GM21825 (cell line): ENCODE data around the gene PFKFB3.

ENCODE experiments used
- ATAC-seq: cut with Tn5 transposase; IDR thresholded peaks from one replicate; pipeline ENCODE4 v1.9.1; 2021; ENCODE audit warnings: mild to moderate bottlenecking, moderate library complexity; ENCODE audit not compliant: unreplicated experiment

The PFKFB3 gene

GRCh38 chr10:6219494-6219836 is 16.7 kb downstream of the PFKFB3 start:
- no peak for ATAC-seq

GRCh38 chr10:6220418-6221191 is 17.9 kb downstream of the PFKFB3 start:
- no peak for ATAC-seq

GRCh38 chr10:6221192-6221940 is 18.6 kb downstream of the PFKFB3 start:
- no peak for ATAC-seq

- ATAC-seq: no peak
Observed at GRCh38 chr10:6221971-6222751, 19.4 kb downstream of the PFKFB3 start.

GRCh38 chr10:6222755-6223154 is 20.0 kb downstream of the PFKFB3 start:
- ATAC-seq: no peak

- no peak for ATAC-seq
Observed at GRCh38 chr10:6223981-6224380, 21.2 kb downstream of the PFKFB3 start.

GRCh38 chr10:6224781-6225180 is 22.0 kb downstream of the PFKFB3 start:
- ATAC-seq: no peak

- no peak for ATAC-seq
Observed at GRCh38 chr10:6225263-6225814, 22.6 kb downstream of the PFKFB3 start.

GRCh38 chr10:6226216-6226615 is 23.5 kb downstream of the PFKFB3 start:
- ATAC-seq: no peak

- no peak for ATAC-seq
Observed at GRCh38 chr10:6227346-6227745, 24.6 kb downstream of the PFKFB3 start.

- no peak for ATAC-seq
Observed at GRCh38 chr10:6228010-6228511, 25.3 kb downstream of the PFKFB3 start.

GRCh38 chr10:6228647-6229046 is 25.9 kb downstream of the PFKFB3 start:
- no peak for ATAC-seq

- ATAC-seq: no peak
Observed at GRCh38 chr10:6229290-6229689, 26.6 kb downstream of the PFKFB3 start.

- no peak for ATAC-seq
Observed at GRCh38 chr10:6229746-6230145, 27.0 kb downstream of the PFKFB3 start.

GRCh38 chr10:6230315-6230714 is 27.6 kb downstream of the PFKFB3 start:
- ATAC-seq: no peak

GRCh38 chr10:6231146-6231545 is 28.4 kb downstream of the PFKFB3 start:
- no peak for ATAC-seq

- ATAC-seq: no peak
Observed at GRCh38 chr10:6231730-6232129, 29.0 kb downstream of the PFKFB3 start.

- no peak for ATAC-seq
Observed at GRCh38 chr10:6232225-6232807, 29.6 kb downstream of the PFKFB3 start.

GRCh38 chr10:6232846-6233724 is 30.4 kb downstream of the PFKFB3 start:
- no peak for ATAC-seq
